HepG2 (cell line): Measurements from ENCODE around the gene RNF25. TPM values are rescaled to one million over a fixed set of nuclear protein-coding genes. Genes with fewer than 3 reads are reported as not detected.

Source experiments
- ADNP ChIP-seq: sonication (generic); formaldehyde crosslinking; IDR thresholded peaks from 2 replicates; pipeline ENCODE4 v1.4.0; 2020; ENCODE audit warnings: missing genetic modification reagents
- ASH2L ChIP-seq: fragments of 300-600, 200-600 bp; sonication (generic); IDR thresholded peaks from 2 replicates; pipeline ENCODE4 v1.7.0; 2017; ENCODE audit warnings: low read depth, mild to moderate bottlenecking, moderate library complexity, mixed read lengths, low read length; ENCODE audit not compliant: insufficient read length
- E2F2 ChIP-seq: sonication (generic); formaldehyde crosslinking; IDR thresholded peaks from 2 replicates; pipeline ENCODE4 v1.4.0; 2020; ENCODE audit warnings: missing genetic modification reagents, borderline replicate concordance
- FOXC1 ChIP-seq: sonication (generic); formaldehyde crosslinking; IDR thresholded peaks from 2 replicates; pipeline ENCODE4 v1.8.0; 2022; ENCODE audit warnings: mild to moderate bottlenecking, missing genetic modification reagents, borderline replicate concordance
- GATAD2A ChIP-seq: IDR thresholded peaks from 2 replicates; pipeline ENCODE4 v1.6.1; 2016
- NFE2L1 ChIP-seq: sonication (generic); formaldehyde crosslinking; IDR thresholded peaks from 2 replicates; pipeline ENCODE4 v1.4.0; 2020; ENCODE audit warnings: missing genetic modification reagents, mild to moderate bottlenecking, borderline replicate concordance
- NR2F1 ChIP-seq, 2 experiments: fragments of 450-650 bp in 1 of 2; formaldehyde crosslinking in 1 of 2; IDR thresholded peaks; 2 replicates each; pipeline versions ENCODE4 v1.5.0 to v1.6.1; 2016 to 2020; ENCODE audit warnings: mild to moderate bottlenecking in 1 of 2, missing compliant biosample characterization in 1 of 2, missing genetic modification reagents in 1 of 2, moderate library complexity in 1 of 2
- REL ChIP-seq: sonication (generic); formaldehyde crosslinking; conservative IDR thresholded peaks from 2 replicates; pipeline ENCODE4 v1.8.0; 2022; ENCODE audit warnings: mild to moderate bottlenecking, missing genetic modification reagents, moderate library complexity
- SIX4 ChIP-seq: sonication (generic); formaldehyde crosslinking; IDR thresholded peaks from 2 replicates; pipeline ENCODE4 v1.4.0; 2020; ENCODE audit warnings: missing genetic modification reagents
- SRSF1 ChIP-seq: fragments of 200-400 bp; formaldehyde crosslinking; optimal IDR thresholded peaks from 2 replicates; pipeline ENCODE3; 2017; ENCODE audit warnings: mild to moderate bottlenecking, low read depth, low read length, moderate library complexity
- TFE3 ChIP-seq: IDR thresholded peaks from 2 replicates; pipeline ENCODE4 v1.6.1; 2016
- ZBTB21 ChIP-seq: sonication (generic); formaldehyde crosslinking; IDR thresholded peaks from 2 replicates; pipeline ENCODE4 v1.4.0; 2020; ENCODE audit warnings: missing genetic modification reagents
- ZNF580 ChIP-seq: IDR thresholded peaks from 2 replicates; pipeline ENCODE4 v1.6.1; 2016; ENCODE audit warnings: low read depth, borderline replicate concordance
- ZNF639 ChIP-seq: conservative IDR thresholded peaks from 2 replicates; pipeline ENCODE4 v1.6.1; 2018; ENCODE audit warnings: missing genetic modification reagents
- ZNF678 ChIP-seq: sonication (generic); formaldehyde crosslinking; IDR thresholded peaks from 2 replicates; pipeline ENCODE4 v1.4.0; 2020; ENCODE audit warnings: mild to moderate bottlenecking, missing genetic modification reagents
- polyA plus RNA-seq, 8 experiments: library from polyadenylated mRNA; depleted of rRNA in 3 of 8; stranded (reverse) in 7 of 8; unstranded in 1 of 8; fragments of >200 nt; fragmentation: Illumina TruSeq in 4 of 8; extraction: Trizol in 4 of 8; gene quantifications; 2 replicates each; pipeline versions ENCODE4 v1.2.1 to v1.2.3, GENCODE V29; 2011 to 2016; ENCODE audit warnings: low read depth in 4 of 8, missing spikeins in 1 of 8, mixed read lengths in 1 of 8; ENCODE audit not compliant: insufficient read depth in 1 of 8
- total RNA-seq, 5 experiments: library from RNA; depleted of rRNA; stranded (reverse); fragments of >200 nt; fragmentation: Illumina TruSeq; extraction: Trizol; gene quantifications; 2 replicates each; pipeline ENCODE4 v1.2.3, GENCODE V29; 2016; ENCODE audit warnings: low read depth in 1 of 5

The RNF25 gene
- total and polyA plus RNA-seq, 2 of the 13 experiments (the other 11 are each of a cell fraction or from before 2014, with no cell fraction given) = 37.0 to 87.6 TPM

GRCh38 chr2:218710687-218711549, 39.1 kb upstream of the RNF25 start, which contains the start of gene TTLL4 (continued):
- TF ChIP-seq TFE3 (CRISPR knock-in tag) = peak; percentile 64; the same call in 1 of the 2 replicates
- TF ChIP-seq E2F2 (CRISPR knock-in tag) = peak; percentile 97
- TF ChIP-seq REL (CRISPR knock-in tag) = no peak
- TF ChIP-seq GATAD2A (CRISPR knock-in tag) = peak; percentile 82
- no peak for TF ChIP-seq ADNP (CRISPR knock-in tag)
- TF ChIP-seq ZNF678 (CRISPR knock-in tag) = no peak; the same call in 1 of the 2 replicates
- TF ChIP-seq SRSF1 = peak; percentile 2
- TF ChIP-seq ASH2L = peak; percentile 95
- TF ChIP-seq ZNF580 (CRISPR knock-in tag) = no peak
- TF ChIP-seq SIX4 (CRISPR knock-in tag) = peak; percentile 61
- no peak for TF ChIP-seq ZBTB21 (CRISPR knock-in tag)
- TF ChIP-seq ZNF639 (CRISPR knock-in tag) = peak; percentile 64
- TF ChIP-seq NFE2L1 (CRISPR knock-in tag) = peak; percentile 84; the same call in 1 of the 2 replicates
- peak; percentile 97 for TF ChIP-seq FOXC1 (CRISPR knock-in tag)
- TF ChIP-seq NR2F1 (CRISPR knock-in tag; IDR thresholded peaks at IDR 0.05) = 0 out of 4 replicates have a peak, but pooled peaks of 1 of the 2 experiments have one; percentile 37
